ENCODE measurements around the gene SFXN5.

The SFXN5 gene

DNA sequence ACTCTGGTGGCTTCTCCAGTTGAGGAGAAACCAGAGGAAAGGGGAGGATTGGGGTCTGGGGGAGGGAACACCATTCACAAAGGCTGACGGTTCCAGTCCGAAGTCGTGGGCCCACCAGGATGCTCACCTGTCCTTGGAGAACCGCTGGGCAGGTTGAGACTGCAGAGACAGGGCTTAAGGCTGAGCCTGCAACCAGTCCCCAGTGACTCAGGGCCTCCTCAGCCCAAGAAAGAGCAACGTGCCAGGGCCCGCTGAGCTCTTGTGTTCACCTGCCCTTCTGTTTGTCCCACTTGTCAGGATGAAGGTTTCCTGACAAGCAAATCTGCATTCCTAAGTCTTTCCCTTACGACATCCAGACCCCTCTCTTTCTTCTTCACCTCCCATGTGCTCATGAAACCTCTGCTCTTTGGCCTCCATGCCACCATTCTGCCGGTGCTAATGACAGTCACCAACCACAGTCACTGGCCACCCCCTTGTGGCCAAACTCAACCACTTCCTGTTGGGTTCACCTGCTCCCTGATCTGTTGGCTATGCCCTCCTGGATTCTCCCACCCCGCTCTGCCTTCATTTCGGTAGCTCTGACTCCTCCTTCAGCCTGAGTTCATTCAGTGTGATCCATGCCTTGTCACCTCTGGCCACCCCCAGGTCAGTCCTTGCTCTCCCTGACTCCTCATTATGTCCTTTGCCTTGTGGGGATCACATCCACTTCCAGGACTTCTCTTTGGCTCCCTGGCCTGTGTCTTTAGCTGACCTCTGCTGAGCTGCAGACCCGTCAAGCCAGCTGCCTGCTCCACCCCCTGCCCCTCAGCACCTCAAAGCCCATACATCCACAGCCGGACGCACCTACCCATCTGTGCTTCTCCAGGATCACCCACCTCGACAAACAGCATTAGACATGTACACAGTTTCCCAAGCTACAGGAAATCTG, 136.6 kb downstream of the SFXN5 start:
- no peak for DNase-seq

DNA sequence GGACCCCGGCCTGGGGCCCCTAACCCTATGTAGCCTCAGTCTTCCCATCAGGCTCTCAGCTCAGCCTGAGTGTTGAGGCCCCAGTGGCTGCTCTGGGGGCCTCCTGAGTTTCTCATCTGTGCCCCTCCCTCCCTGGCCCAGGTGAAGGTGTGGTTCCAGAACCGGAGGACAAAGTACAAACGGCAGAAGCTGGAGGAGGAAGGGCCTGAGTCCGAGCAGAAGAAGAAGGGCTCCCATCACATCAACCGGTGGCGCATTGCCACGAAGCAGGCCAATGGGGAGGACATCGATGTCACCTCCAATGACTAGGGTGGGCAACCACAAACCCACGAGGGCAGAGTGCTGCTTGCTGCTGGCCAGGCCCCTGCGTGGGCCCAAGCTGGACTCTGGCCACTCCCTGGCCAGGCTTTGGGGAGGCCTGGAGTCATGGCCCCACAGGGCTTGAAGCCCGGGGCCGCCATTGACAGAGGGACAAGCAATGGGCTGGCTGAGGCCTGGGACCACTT, 137.8 kb downstream of the SFXN5 start:
- DNase-seq: no peak

DNA sequence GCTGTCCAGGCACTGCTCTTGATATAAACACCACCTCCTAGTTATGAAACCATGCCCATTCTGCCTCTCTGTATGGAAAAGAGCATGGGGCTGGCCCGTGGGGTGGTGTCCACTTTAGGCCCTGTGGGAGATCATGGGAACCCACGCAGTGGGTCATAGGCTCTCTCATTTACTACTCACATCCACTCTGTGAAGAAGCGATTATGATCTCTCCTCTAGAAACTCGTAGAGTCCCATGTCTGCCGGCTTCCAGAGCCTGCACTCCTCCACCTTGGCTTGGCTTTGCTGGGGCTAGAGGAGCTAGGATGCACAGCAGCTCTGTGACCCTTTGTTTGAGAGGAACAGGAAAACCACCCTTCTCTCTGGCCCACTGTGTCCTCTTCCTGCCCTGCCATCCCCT, 138.3 kb downstream of the SFXN5 start:
- no peak for DNase-seq

DNA sequence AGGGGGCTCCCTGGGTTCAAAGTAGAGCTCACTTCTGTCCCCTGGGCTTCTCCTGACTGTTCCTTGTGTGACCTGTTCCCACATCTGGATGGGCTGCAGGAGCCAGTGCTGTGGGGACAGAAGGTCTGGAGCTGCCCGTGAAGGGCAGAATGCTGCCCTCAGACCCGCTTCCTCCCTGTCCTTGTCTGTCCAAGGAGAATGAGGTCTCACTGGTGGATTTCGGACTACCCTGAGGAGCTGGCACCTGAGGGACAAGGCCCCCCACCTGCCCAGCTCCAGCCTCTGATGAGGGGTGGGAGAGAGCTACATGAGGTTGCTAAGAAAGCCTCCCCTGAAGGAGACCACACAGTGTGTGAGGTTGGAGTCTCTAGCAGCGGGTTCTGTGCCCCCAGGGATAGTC, 138.7 kb downstream of the SFXN5 start:
- DNase-seq: no peak

DNA sequence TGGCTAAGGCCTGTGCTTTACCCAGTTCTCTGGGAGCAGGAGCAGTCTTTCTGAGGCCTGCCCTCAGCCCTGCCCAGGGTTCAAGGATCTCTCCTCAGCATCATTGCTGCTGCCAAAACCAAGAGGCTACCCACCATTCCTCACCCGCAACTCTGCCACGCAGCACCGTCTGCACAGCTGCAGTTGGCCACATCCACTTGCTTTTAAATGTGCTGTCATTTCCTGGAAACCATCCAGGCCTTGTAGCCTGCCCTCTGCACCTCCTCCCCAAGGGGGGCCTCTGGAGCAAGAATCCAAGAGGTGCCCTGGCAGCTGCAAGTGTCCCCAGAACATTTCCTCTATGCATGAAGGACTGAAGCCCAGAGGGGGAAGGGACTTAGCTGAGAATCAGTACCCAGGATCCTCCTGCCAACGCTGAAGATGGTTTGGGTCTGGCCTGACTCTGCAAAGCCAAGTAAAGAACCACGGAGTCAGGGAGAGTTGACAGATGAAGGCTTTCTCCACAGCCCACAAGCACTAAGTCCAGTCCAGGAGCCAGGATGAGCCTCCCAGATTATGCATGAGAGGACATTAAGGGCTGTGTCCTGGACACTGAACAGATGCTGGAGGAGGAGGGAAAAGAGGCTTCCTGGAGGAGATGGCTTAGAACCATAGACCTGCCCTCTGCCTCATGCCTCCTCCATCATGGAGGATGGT, 139.3 kb downstream of the SFXN5 start:
- no peak for DNase-seq

DNA sequence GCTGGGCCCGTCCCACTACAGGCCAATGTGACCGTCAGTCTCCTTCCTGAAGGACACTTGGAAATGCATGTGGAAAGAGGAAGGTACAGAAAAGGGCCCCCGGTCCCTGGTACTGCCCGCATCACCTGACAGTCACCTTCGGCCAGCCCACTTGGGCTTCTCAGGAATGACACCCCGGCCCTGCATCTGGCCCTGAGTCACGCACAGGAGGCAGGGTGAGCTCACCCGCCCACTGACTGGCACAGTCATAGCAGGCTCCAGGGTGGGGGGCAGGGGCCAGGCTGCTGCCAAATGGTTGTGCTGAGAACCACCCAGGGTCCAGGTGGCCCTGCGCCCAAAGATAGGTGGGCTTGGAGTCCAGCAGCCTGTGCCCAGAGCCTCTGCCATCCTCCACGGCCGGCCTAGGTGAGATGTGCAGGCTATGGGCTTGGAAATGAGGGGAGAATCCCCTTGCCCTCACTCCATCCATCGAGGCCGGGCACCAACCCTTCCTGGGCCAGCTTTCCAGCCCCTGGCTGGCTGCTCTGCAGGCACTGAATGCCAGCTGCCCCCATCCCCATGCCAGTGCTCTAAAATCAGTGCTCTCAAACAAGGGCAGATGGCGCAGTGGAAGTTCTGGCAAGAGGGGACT, 140.1 kb downstream of the SFXN5 start:
- DNase-seq: no peak

DNA sequence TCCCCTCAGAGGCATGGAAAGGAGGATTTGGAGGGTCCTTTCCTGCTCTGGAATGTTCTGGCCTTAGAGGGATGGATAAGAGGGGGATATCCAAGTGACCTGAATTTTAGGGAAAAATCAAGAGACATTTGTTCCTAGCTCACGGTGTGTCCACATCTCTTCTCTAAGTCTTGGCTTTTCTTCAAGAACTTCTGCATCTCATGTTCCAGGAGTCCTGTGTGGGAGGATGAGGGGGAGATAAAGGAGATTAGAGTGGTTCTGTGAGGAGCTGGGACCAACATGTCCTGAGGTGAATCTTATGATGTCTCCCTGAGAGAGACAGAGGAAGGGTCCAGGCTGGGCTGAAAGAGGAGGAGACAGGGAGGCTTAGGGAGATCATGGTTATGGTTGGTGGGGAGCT, 142.5 kb downstream of the SFXN5 start:
- DNase-seq: no peak

DNA sequence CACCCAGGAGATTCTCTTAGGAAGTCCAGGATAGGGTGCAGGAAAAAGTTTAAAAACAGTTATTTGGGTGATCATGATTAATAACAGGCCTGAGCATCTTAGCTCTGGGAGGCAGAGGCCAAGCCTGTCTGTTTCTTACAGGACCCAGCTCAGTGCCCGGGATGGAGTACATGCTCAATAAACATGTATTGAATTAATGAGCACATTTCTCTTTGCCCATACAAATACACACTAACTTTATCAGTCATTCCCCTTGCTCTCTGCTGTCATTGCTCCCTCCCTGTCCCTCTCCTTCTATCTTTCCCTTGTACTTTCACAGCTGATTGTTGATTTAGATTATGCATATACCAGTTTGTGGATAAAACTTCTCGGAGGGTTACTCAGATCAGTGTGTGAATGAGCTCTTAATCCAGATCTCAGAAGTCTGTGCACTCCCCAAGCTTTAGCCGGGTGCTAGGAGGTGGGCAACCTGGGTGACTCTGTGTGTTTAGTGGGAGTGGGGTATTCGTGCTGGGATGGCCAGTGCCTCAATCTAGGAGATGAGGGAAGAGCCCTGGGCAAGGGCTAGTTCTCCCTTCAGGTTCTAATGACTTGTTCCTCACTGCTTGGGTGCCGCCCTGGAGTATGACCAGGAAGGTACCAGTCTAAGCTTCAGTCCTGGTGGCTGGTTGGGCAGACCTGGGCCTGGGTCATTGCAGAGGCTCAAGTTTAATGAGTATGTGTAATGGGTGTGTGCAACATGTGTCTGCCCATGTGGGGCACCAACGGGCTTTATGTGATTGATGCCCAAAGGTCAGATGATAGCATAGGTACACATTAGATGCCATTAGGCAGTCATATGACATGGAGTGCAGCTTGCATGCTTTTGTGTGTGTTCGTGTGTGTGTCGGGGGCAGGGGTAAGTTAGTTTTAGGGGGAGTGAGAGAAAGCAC, 143.6 kb downstream of the SFXN5 start:
- DNase-seq: peak; percentile 37

DNA sequence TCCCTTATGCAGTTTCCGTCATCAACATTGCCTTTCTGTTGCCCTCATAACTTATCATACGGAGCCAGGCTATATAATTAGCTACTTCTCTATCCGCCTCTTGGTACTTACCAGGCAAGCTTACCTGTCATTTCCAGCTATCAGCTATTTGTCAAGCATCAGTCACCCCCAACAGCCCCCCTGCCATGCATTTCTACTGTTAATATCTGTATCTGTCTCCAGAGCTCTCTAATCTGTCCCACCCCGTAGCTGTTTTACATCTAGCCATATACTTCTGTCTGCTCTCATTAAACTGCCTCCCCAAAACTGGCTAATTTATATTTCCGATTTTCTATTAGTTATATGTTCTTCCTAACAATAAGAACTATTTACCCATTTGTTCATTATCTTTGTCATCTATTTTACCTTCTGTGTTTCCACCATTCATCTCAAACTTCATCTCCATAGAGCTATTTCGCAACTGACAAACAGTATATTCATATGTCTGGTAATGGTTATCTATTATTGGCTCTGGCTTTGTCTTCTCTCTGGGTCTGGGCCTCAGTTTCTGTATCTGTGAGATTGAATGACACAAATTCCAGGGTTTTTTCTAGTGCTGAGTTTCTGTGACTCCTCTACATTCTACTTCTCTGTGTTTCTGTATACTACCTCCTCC, 144.6 kb downstream of the SFXN5 start:
- no peak for DNase-seq

DNA sequence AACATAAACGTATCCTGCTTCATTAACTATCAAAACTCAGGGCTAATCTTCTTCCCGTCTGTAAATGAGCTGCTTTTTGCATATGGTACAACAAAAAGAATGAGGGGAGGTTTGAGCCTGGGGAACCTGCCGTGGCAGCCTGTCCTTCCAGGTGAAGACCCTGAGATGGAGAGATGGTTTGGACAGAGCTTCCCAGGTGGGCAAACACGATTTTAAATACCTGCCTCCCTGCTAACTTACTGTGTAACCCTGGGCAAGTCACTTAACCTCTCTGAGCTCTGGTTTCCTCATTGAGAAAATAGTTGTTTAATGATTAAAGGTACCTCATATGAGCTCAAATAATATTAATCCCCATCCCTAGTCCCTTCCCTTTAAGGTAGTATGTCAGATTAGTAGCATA, 145.1 kb downstream of the SFXN5 start:
- peak; percentile 26 for DNase-seq

DNA sequence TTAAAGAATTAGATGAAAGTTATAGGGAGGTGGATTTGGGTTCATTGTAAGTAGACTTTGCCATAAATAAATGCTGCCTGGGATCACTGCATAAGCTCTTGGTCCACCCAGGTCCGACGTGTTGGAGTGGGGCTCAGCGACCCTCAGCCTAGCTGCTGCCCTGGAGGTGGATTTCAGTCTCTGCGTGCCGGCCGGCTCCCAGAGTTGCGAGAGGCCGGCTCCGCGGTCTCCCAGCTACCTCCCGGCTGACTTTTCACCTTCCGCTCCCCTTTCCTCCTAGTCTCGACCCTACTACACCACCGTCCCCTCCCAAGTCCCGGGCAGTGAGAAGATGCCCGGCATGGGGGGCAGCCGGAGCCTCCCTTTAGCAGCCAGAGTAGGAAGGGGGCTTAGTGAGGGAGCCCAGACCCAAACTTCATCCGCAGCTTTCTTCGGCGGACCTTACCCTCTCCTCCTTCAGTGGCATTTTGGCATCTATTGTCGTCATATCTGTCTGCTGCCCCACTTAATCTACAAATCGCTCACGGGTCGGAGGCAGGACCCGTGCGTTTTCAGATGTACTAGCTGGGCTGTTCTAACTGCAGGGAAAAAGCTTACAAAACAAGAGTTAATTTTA, 146.1 kb downstream of the SFXN5 start:
- peak; percentile 45 for DNase-seq

DNA sequence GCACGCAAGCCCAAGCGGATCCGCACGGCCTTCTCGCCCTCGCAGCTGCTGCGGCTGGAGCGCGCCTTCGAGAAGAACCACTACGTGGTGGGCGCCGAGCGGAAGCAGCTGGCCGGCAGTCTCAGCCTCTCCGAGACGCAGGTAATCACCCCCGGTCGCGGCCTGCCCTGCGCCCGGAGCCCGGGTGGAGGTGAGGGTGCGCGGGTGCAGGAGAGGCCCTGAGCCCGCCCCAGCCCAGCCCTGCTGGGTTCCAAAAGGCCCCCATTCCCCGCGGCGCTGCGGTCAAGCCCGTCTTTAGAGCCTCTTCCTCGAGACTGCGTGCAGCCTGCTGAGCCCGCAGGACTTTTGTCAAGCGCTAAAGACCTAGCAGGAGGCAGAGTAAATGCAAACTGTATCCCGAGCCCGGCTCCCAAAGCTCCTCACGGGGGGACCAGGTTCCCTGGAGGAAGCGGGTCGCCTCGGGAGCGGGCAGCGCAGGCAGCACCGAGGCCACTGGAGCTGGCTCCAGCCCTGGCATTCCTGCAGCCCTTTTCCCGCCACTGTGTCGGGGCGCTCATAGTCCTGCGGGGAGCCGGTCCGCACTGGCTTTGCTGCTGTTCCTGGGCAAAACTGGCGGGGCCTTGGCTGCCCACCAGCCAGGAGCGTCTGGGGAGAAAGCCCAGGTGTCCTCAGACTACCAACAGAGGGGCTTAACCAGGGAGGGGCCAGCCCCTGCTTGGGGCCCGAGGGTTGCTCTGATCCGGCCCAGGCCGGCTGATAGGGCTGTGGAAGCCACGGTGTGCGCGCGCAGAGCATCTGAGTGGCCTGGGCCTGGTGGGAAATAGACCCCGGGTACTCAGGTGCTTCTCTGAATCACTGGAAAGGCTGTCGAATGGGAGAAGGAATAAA, 146.9 kb downstream of the SFXN5 start:
- DNase-seq: peak; percentile 62

DNA sequence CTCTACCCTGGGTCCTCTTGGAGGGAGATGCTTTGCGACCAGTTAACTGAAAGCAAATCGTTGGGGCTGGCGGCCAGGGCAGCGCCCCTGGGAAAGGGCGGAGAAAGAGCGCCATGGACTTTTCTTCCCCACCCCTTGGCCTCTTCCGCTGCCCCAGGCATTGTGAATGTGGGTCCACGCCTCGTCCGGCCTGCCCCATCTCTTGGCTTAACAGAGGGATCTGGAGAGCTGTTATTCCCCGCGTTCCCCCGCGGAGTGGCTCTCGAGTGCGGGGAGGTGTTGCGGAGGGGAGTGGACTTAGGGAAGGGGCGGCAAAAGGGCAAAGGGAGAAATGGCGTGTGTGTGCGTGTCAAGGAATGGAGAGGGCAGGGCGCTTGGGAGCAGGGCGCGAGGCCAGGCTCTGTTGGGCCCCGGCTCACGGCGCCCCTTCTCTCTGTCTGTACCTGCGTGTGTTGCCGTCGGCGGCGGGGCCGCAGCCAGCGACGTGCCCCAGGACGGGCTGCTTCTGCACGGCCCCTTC, 147.6 kb downstream of the SFXN5 start:
- peak; percentile 49 for DNase-seq

DNA sequence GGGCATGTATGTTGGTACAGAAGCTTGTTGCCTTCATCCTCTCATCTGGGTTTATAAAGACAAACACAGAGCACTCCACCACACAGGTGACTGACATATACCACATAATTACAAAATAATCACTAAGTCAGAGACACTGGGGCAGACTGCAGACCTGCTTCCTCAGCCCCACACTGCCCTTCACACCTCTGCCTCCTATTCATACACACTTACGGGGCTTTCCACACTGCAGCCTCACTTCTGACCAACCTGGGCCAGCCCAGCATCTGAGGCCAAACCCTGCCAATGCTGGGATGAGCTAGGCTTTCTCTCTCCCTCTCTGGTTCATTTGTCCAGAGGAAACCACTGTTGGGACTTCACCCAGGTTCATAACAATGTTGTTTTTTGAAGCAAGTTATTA, 149.7 kb downstream of the SFXN5 start:
- DNase-seq: no peak

DNA sequence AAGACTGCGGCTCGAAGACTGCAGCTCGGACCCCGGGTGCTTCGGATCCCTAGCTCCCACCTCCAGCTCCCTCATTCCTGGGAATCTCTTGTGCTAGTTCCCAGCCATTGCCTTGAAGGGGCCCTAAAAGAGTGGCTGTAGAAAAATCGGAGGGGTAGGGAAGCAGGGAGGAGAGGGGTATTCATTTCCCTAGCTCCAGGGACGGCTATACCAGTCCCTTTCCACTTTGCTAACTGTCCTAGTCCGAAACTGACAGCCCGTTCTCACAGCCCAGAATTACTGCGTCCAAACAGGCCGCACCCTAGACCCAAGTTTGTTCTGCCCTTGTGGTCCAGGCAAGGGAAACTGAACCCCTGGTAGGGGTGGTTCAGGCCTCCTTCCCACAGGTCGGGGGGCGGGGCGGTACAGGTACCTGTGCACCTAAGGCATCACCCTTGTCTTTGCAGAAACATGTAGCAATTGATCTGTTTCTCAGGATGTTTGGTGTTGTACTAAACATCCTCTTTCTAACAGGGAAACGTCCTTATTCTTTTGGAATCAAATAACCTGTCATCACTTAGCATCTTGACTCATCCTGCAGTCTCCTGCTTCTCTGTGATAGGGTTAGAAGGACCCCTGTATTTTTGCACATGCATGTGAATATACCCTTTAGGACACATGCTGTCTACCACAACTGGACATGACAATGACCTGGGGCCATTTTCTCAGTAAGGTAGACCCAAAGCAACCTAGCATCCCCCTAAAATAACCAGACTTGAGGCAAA, 150.2 kb downstream of the SFXN5 start:
- DNase-seq: no peak

DNA sequence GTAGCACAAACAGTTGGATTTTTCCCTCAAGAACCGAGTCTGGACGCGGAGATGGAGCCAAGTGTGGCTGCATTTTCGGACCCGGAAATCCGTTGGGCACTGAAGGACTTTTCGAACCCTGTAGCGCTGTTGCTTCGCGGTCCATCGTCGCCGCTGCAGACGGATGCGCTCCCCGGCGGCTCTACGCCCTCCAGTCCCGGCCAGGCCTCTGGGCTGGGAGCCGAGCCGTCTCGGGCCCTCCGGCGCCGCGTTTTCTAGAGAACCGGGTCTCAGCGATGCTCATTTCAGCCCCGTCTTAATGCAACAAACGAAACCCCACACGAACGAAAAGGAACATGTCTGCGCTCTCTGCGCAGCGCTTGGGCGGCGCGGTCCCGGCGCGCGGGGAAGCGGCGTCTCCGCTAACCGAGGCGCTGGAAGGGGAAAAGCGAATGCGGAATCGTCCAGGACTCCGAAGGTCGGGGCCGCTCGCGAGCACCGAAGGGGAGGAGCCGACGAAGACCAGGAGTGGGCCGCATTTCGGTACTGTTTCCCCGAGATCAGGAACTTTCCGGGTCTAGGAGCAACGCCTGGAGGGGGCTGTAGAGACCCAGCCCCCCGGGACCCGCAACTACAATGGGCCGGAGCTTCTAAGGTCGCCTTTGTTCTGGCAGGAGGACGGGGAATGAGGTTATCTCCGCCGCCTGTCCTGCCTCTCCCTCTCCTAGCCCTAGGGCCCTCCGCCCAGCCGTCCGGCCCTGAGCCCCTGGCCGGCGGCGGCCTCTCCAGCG, 151.0 kb downstream of the SFXN5 start:
- peak; percentile 69 for DNase-seq

DNA sequence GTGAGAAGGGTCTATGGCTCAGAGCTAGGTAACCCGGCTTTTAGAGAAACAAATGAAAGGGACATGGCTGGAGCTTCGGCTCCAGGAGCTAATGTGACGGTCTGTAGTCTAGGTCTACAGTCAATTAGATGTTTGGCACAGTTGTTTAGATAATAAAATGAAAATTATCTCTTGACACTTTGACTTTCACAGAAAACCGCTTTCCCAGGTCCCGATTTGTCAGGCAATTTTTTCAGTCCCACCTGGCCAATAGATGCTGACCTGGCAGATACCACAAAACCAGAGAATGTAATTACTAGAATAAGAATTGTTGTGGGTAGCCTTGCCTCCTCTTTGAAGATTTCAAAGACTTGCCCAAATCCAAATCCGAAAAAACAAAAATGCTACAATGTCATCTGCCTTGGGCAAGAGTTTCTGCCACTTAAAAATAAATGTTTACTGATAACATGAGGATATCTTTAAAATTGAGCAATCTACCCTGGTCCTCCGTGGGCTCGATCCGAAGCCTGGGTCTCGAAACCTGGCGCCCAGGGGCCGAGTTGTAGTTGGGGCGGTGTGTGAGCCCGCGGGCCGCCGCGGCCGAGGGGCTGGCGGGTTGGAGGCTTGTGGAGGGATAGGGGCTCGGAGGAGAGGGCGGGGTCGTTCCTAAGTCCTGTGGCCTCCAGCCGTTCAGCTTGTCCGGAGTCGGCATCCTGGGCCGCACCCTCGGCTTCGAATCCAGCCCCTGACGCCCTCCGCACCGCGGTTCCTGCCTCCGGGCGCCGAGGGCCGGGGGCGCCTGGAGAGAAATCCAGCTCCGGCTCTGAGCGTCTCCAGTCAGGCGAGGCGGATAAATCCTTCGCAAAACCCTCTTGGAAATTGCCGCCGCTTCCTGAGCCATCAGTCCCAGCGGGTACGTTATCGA, 151.8 kb downstream of the SFXN5 start:
- peak; percentile 56 for DNase-seq
